Measurements from ENCODE around the gene UTP25.

DNA sequence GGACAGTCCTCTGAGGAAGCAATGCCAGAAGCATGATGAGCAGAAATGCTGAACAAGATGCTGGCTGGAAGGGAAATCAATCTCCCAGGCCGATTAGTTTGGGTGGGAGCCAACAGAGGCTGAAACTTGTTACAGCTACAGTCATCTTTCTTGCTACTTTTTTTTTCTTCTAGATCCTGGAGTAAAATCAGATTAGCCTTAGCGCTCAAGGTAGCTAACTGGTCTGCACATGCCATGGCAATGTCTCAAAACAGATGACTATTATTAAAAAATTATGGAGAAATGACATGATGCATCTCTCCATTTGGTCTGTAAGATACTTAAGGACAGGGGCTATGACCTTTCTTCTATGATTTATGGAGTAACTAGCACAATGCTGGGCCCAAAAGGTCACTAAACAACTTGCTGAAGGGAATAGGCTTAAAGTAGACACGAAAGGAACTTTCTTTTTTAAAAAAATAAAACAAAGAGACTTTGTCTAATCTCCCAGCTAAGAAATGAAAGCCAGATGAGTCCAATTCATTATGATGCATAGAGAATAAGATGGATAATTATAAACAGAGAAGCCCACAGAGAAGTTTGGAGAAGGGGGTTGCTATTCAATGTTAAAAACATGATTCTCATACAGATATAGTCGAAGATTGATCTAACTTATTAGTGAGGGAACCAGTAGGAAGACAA, 42.5 kb downstream of the UTP25 start:
- TF ChIP-seq POLR2A (IDR thresholded peaks at IDR 0.05; ENCODE audit: low read length), result no peak
- no peak for TF ChIP-seq GATA1 (IDR thresholded peaks at IDR 0.05; ENCODE audit: low read depth, low read length)
